SHP77 (cell line): ENCODE data around the gene ANO9.
"Not testable (repeated sequence)": the region's sequence is repeated elsewhere in the genome, so short reads cannot be mapped to it uniquely, and the experiment has no call there.

Experiments
- DNase-seq, 2 experiments: peaks; one replicate each; lab custom pipeline; 2025; lab: John Stamatoyannopoulos, UW

ANO9 gene

GRCh38 chr11:433641-434040, 8.2 kb downstream of the ANO9 start:
- DNase-seq: no peak

GRCh38 chr11:433111-433510, 8.7 kb downstream of the ANO9 start:
- no peak for DNase-seq

GRCh38 chr11:432501-433100, 9.2 kb downstream of the ANO9 start:
- DNase-seq: no peak

- DNase-seq: no peak
These were observed 9.9 kb downstream of the ANO9 start for GRCh38 chr11:431921-432320.

GRCh38 chr11:429931-430456, 11.8 kb downstream of the ANO9 start:
- no peak for DNase-seq

- no peak for DNase-seq
These were observed 12.4 kb downstream of the ANO9 start for GRCh38 chr11:429391-429790.

GRCh38 chr11:428295-428694, 13.5 kb downstream of the ANO9 start:
- no peak for DNase-seq

GRCh38 chr11:426851-427250, 15.0 kb downstream of the ANO9 start:
- no peak for DNase-seq

- DNase-seq: no peak
These were observed 16.5 kb downstream of the ANO9 start for GRCh38 chr11:425301-425700.

- not testable (repeated sequence) for DNase-seq
These were observed 17.0 kb downstream of the ANO9 start for GRCh38 chr11:424766-425165.

GRCh38 chr11:424232-424631, 17.6 kb downstream of the ANO9 start:
- no peak for DNase-seq

GRCh38 chr11:422249-422656, 19.6 kb downstream of the ANO9 start:
- DNase-seq: no peak

GRCh38 chr11:420911-421321, 20.9 kb downstream of the ANO9 start:
- DNase-seq: no peak

GRCh38 chr11:420054-420910, 21.5 kb downstream of the ANO9 start:
- no peak for DNase-seq

GRCh38 chr11:419248-420005, 22.4 kb downstream of the ANO9 start:
- DNase-seq: no peak

GRCh38 chr11:418343-419247, 23.2 kb downstream of the ANO9 start:
- DNase-seq: no peak

- no peak for DNase-seq
These were observed 24.0 kb downstream of the ANO9 start for GRCh38 chr11:417652-418342.

GRCh38 chr11:416757-417621, 24.8 kb downstream of the ANO9 start:
- no peak for DNase-seq

GRCh38 chr11:416051-416756, 25.6 kb downstream of the ANO9 start:
- no peak for DNase-seq
